Aorta (tissue), 5 donors: Measurements from ENCODE around the gene NOTCH1. TPM values are rescaled to one million over a fixed set of nuclear protein-coding genes. Genes with fewer than 3 reads are reported as not detected.

Source experiments
- ATAC-seq: fragments of 200-7000 bp; cut with Tn5 transposase; one replicate; pipeline ENCODE4 v1.9.1; 2022; ENCODE audit warnings: moderate library complexity; ENCODE audit not compliant: low FRiP score
- DNase-seq, 2 donors: peaks; one replicate each; pipeline ENCODE4 v3.0.0-alpha.2; 2020
- H3K27ac ChIP-seq, 2 donors: one replicate each; pipeline ENCODE4 v1.5.1; 2013; ENCODE audit warnings: low read length in 2 of 2, mild to moderate bottlenecking in 2 of 2, moderate library complexity in 2 of 2, control low read depth in 1 of 2, inconsistent platforms in 1 of 2, low read depth in 1 of 2
- H3K27me3 ChIP-seq, 2 donors: one replicate each; pipeline ENCODE4 v1.6.1; 2013; ENCODE audit warnings: control low read depth in 1 of 2, low read length in 1 of 2, mild to moderate bottlenecking in 1 of 2, moderate library complexity in 1 of 2; ENCODE audit not compliant: insufficient read depth in 2 of 2, control insufficient read depth in 1 of 2
- H3K36me3 ChIP-seq, 2 donors: one replicate each; pipeline ENCODE4 v1.6.1; 2013; ENCODE audit warnings: control low read depth in 1 of 2, low read length in 1 of 2, mild to moderate bottlenecking in 1 of 2; ENCODE audit not compliant: insufficient read depth in 2 of 2, control insufficient read depth in 1 of 2
- H3K4me1 ChIP-seq, 2 donors: one replicate each; pipeline ENCODE4 v1.6.1; 2013; ENCODE audit warnings: low read length in 2 of 2, control low read depth in 1 of 2, mild to moderate bottlenecking in 1 of 2, moderate library complexity in 1 of 2; ENCODE audit not compliant: insufficient read depth in 2 of 2, control insufficient read depth in 1 of 2
- H3K4me3 ChIP-seq, 2 donors: one replicate each; pipeline ENCODE4 v1.5.1; 2013; ENCODE audit warnings: low read length in 2 of 2, control low read depth in 1 of 2, mild to moderate bottlenecking in 1 of 2
- H3K9me3 ChIP-seq: one replicate; pipeline ENCODE4 v1.6.1; 2013; ENCODE audit warnings: mild to moderate bottlenecking, low read length; ENCODE audit not compliant: control insufficient read depth
- WGBS, 2 donors: extraction: QIAGEN DNeasy Blood & Tissue Kit; methylation state at CpG; one replicate each; pipeline ENCODE4 v1.1.7; 2013; 5-methylcytosine and 5-hydroxymethylcytosine counted together
- intact Hi-C, 2 donors: fragments of 100-400 bp; cut with DNase I; formaldehyde crosslinking; loops; one replicate each; pipeline versions ENCODE4 v1.14.2 to v1.15.0; 2022
- polyA plus RNA-seq, 2 donors: library from polyadenylated mRNA; stranded (reverse); fragments of 200-250 nt; gene quantifications; one replicate each; pipeline ENCODE4 v1.2.3, GENCODE V29; 2013
- total RNA-seq, 2 donors: library from RNA; stranded (reverse); fragmentation: NEBNext Ultra II Directional; extraction: Animal tissue kit (Norgen Biotek cat#: 25700); gene quantifications; one replicate each; pipeline ENCODE4 v1.2.1, GENCODE V29; 2021
- donor health status: healthy with polysubstance abuse.
- donor health status: Bipolar disorder and iron deficiency.
- donor health status: DM: no; HTN: no; CAD: no.
- donor health status: DM: no; HTN: no; CAD: no.
- donor health status: DM: yes; HTN: yes; CAD: no.

NOTCH1 gene
- total and polyA plus RNA-seq, 4 donors = 3.1 to 81.6 (median 27.9) TPM

GRCh38 chr9:136539427-136540421 lies 6.1 kb downstream of the NOTCH1 start:
- intact Hi-C loops = loop anchor here in 1 of 2 donors (5.0 kb wide), 2 partner anchors 42 to 88 kb away; no protein-coding TSS in a partner anchor
- ATAC-seq (peak; percentile 75), DNase-seq (peak; percentile 92 to 95)
- Histone ChIP-seq H3K4me1 (no peaks in the 10 kb centered on the region), H3K9me3 (no peaks in the 10 kb centered on the region), H3K27me3 (no peaks in the 10 kb centered on the region), H3K4me3 (no peak overlapping the region), H3K27ac (no peak overlapping the region), H3K36me3 (no peaks in the 10 kb centered on the region)
- WGBS, 2 donors = 83 to 87% methylated on average over 33 of the region's 33 CpGs

DNA sequence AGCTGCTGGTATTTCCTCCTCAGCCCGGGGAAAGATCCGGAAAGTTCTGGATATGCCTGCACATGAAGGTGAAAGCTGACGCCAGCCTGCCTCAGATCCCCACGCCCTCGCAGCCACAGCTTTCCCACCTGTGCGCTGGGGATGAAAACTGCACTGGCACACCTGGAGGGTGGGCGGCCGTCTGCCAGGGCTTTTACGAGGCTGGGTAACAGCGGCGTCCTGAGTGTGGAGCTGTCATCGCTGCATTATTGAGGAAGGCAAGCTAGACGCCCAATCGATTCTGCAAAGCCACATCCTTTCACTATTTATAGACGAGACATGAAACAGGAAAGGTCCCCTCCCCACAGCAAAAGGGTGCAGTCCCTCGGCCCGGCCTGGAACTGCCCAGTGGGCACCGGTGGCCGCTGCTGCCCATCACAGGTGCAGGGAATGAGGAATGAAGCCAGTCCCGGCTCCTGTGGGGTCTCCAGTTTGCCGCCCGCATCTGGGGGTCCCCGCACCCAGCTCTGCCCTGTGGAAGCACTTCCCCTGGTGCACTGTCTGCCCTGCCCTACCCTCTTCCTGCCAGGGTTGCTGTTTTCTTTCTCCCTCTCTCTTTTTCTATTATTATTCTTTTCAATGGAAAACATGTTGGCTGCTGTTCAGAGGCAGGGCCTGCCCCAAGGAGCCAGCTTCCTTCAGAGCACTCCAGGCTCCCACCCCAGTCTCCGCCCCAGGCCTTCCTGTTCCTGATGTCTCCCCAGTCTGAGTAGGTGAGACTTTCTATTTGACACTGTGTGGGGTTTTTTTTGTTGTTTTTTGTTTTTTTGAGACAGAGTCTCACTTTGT lies 7.0 kb downstream of the NOTCH1 start:
- Histone ChIP-seq H3K27ac (no peak overlapping the region), H3K9me3 (no peaks in the 10 kb centered on the region), H3K36me3 (no peaks in the 10 kb centered on the region), H3K27me3 (no peaks in the 10 kb centered on the region), H3K4me3 (no peak overlapping the region), H3K4me1 (no peaks in the 10 kb centered on the region)
- 60 to 68% methylated on average over 24 of the region's 24 CpGs for WGBS, 2 donors
- intact Hi-C loops = no loop called here
- no peak for DNase-seq
- peak; percentile 58 for ATAC-seq

- Histone ChIP-seq H3K27ac (no peak overlapping the region), H3K4me3 (no peak overlapping the region)
These were observed 7.8 kb downstream of the NOTCH1 start for GRCh38 chr9:136537896-136538598.

DNA sequence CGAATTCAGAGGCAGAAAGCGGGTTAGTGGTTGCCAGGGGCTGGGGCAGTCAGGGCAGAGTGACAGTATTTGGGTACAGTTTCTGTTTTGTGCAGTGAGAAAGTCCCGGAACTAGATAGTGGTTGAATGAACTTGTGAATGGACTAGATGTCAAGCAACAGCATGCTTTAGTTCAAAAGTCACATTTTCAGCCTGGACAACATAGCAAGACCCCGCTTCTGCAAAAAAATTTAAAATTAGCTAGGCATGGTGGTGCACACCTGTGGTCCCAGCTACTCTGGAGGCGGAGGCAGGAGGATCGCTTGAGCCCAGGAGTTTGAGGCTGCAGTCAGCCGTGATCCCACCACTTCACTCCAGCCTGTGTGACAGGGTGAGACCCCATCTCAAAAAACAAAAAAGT lies 8.4 kb downstream of the NOTCH1 start:
- 95 to 96% methylated on average over 7 of the region's 7 CpGs for WGBS, 2 donors

More at GRCh38 chr9:136537896-136538598, 7.8 kb downstream of the NOTCH1 start:
- DNase-seq (no peak), ATAC-seq (no peak)
- no peaks in the 10 kb centered on the region for H3K27me3 ChIP-seq
- no peaks in the 10 kb centered on the region for H3K36me3 ChIP-seq
- H3K9me3 ChIP-seq = no peaks in the 10 kb centered on the region
- no peaks in the 10 kb centered on the region for H3K4me1 ChIP-seq
- intact Hi-C loops = no loop called here
- WGBS, 2 donors = 85 to 92% methylated on average over 21 of the region's 21 CpGs

DNA sequence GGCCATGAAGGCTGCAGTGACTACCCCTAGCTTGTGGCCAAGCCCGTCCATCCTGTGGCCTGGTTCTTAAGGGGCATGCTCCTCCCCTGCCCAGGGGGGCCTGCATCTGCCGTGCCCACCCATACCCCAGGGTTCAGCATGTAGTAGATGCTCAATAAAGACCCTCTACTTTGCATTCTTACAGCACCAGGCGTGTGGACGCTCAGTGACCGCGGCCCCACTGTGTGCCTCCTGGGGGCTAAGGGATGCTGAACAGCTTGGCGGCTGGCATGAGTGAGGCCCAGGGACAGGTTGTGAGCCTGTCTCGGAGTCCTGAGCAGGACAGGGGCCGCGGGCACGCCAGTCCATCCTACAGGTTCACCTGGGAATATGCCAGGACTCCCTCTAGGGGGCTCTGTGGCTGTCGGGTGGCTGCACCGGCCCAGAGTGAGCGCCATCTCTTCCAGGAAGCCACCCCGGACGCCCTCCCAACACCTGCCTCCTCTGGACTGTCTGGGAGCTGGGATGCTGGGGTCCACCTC lies 9.1 kb downstream of the NOTCH1 start:
- no peaks in the 10 kb centered on the region for H3K36me3 ChIP-seq
- H3K4me1 ChIP-seq = no peaks in the 10 kb centered on the region
- intact Hi-C loops = no loop called here
- no peak overlapping the region for H3K27ac ChIP-seq
- H3K4me3 ChIP-seq = no peak overlapping the region
- no peak for DNase-seq
- H3K9me3 ChIP-seq = no peaks in the 10 kb centered on the region
- no peak for ATAC-seq
- 85 to 88% methylated on average over 16 of the region's 16 CpGs for WGBS, 2 donors
- no peaks in the 10 kb centered on the region for H3K27me3 ChIP-seq

More for the DNA sequence above, 8.4 kb downstream of the NOTCH1 start:
- Histone ChIP-seq H3K36me3 (no peaks in the 10 kb centered on the region), H3K4me1 (no peaks in the 10 kb centered on the region), H3K27me3 (no peaks in the 10 kb centered on the region), H3K27ac (no peak overlapping the region), H3K9me3 (no peaks in the 10 kb centered on the region), H3K4me3 (no peak overlapping the region)
- DNase-seq (no peak), ATAC-seq (no peak)
- intact Hi-C loops = no loop called here

DNA sequence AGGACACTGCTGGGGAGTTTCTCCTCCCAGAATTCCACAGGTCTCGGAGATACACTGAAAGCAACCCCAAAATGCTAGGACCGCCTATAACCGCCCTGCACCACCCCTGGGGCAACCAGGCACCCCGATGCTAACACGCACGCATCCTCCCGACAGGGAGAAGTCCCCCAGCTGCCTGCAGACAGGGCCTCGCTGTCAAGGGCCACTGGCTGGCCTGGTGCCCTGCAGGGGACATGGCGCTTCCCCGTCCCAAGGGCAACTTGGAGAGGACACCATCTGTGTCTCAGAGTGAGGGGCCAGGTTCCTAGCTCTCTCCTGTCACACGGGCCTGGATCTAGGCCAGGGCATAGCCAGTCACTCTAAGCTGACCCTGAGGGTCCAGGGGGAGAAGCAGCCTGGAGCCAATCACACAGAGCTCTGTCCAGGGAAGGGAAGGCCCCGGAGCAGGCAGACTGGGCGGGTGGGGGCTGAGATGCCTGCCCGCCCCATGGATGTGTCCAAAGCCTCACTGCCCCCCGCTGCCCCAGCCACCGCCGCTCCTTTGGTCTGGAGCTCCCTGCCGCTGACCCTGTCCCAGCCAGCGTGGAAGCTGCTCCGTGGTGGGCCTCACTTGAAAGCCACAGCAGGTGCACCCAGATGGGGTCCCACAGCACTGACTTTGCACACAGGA lies 9.7 kb downstream of the NOTCH1 start:
- H3K36me3 ChIP-seq = no peaks in the 10 kb centered on the region
- H3K27me3 ChIP-seq = no peaks in the 10 kb centered on the region
- DNase-seq = no peak
- ATAC-seq = no peak
- H3K9me3 ChIP-seq = no peaks in the 10 kb centered on the region
- WGBS, 2 donors = 89 to 90% methylated on average over 20 of the region's 20 CpGs
- intact Hi-C loops = no loop called here
- H3K4me1 ChIP-seq = no peaks in the 10 kb centered on the region
- H3K4me3 ChIP-seq = no peak overlapping the region
- no peak overlapping the region for H3K27ac ChIP-seq

GRCh38 chr9:136535070-136535469 lies 10.8 kb downstream of the NOTCH1 start:
- H3K4me3 ChIP-seq = no peak overlapping the region
- ATAC-seq = no peak
- H3K9me3 ChIP-seq = no peaks in the 10 kb centered on the region
- no peaks in the 10 kb centered on the region for H3K36me3 ChIP-seq
- no peaks in the 10 kb centered on the region for H3K4me1 ChIP-seq
- no peak overlapping the region for H3K27ac ChIP-seq
- DNase-seq = no peak
- no peaks in the 10 kb centered on the region for H3K27me3 ChIP-seq
- intact Hi-C loops = no loop called here
- 86 to 89% methylated on average over 14 of the region's 14 CpGs for WGBS, 2 donors

DNA sequence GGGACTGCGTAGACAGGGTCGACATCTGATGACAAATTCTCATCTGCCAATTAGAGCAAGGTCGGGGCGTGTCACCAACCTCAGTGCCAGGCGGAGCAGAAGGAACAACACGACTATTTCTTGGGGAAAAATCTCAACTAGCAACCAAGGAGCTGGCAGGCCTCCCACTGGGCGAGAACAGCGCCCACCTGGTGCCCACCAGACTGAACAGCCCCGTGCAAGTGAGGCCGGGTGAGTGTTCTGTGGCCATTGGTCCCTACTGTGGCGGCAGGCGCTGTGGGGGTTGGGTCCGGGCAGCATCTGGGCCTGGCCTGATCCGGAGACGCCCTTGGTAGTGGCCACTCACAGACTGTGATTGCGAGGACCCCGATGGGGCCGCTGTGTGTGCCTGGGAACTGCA lies 11.5 kb downstream of the NOTCH1 start:
- no peak for ATAC-seq
- 84 to 85% methylated on average over 18 of the region's 18 CpGs for WGBS, 2 donors
- Histone ChIP-seq H3K9me3 (no peaks in the 10 kb centered on the region), H3K27me3 (no peaks in the 10 kb centered on the region), H3K36me3 (no peaks in the 10 kb centered on the region), H3K4me3 (no peak overlapping the region), H3K4me1 (no peaks in the 10 kb centered on the region), H3K27ac (no peak overlapping the region)
- DNase-seq = no peak
- intact Hi-C loops = no loop called here
